H1 (cell line): ENCODE data around the gene F11R.
"Not testable (repeated sequence)": the region's sequence is repeated elsewhere in the genome, so short reads cannot be mapped to it uniquely, and the experiment has no call there.

Experiments
- KDM1A ChIP-seq: fragments of 200-600, 300-600 bp; sonication (generic); IDR thresholded peaks from 2 replicates; pipeline ENCODE4 v1.7.1; 2016; ENCODE audit warnings: mild to moderate bottlenecking, low read length, borderline replicate concordance
- RAD21 ChIP-seq, 2 experiments: IDR thresholded peaks in 1 of 2; conservative IDR thresholded peaks in 1 of 2; 2 replicates each; pipeline ENCODE4 v1.6.1; 2011; ENCODE audit warnings: low read depth in 2 of 2, low read length in 2 of 2, improper control_type of control experiment in 1 of 2, inconsistent platforms in 1 of 2, mild to moderate bottlenecking in 1 of 2, moderate library complexity in 1 of 2
- TF ChIP-seq, protein P1 (sequence below), 3 experiments: IDR thresholded peaks; 1 replicate in 2 of 3; 2 replicates in 1 of 3; pipeline versions ENCODE4 v1.5.1 to v1.6.1; 2011; ENCODE audit warnings: low read length in 3 of 3, mild to moderate bottlenecking in 3 of 3, inconsistent platforms in 2 of 3, low read depth in 1 of 3, moderate library complexity in 1 of 3; ENCODE audit not compliant: insufficient read depth in 1 of 3; ENCODE audit errors: control extremely low read depth in 1 of 3

DNA sequence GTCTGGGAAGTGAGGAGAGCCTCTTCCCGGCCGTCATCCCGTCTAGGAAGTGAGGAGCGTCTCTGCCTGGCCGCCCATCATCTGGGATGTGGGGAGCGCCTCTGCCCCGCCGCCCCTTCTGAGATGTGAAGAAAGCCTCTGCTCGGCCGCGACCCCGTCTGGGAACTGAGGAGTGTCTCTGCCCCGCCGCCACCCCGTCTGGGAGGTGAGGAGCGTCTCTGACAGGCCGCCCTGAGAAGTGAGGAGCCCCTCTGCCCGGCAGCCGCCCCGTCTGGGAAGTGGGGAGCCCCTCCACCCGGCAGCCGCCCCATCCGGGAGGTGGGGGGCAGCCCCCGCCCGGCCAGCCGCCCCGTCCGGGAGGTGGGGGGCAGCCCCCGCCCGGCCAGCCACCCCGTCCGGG, 8.5 kb upstream of the F11R start:
- TF ChIP-seq, protein P1, sequence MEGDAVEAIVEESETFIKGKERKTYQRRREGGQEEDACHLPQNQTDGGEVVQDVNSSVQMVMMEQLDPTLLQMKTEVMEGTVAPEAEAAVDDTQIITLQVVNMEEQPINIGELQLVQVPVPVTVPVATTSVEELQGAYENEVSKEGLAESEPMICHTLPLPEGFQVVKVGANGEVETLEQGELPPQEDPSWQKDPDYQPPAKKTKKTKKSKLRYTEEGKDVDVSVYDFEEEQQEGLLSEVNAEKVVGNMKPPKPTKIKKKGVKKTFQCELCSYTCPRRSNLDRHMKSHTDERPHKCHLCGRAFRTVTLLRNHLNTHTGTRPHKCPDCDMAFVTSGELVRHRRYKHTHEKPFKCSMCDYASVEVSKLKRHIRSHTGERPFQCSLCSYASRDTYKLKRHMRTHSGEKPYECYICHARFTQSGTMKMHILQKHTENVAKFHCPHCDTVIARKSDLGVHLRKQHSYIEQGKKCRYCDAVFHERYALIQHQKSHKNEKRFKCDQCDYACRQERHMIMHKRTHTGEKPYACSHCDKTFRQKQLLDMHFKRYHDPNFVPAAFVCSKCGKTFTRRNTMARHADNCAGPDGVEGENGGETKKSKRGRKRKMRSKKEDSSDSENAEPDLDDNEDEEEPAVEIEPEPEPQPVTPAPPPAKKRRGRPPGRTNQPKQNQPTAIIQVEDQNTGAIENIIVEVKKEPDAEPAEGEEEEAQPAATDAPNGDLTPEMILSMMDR (IDR thresholded peaks at IDR 0.05; ENCODE audit: control extremely low read depth in 1 of 3, insufficient read depth in 1 of 3, low read depth in 1 of 3, low read length in 3 of 3), result not testable (repeated sequence)
- not testable (repeated sequence) for TF ChIP-seq RAD21 (IDR thresholded peaks at IDR 0.05 in 1 of 2, conservative IDR thresholded peaks at IDR 0.05 in 1 of 2; ENCODE audit: low read depth in 2 of 2, low read length in 2 of 2); KDM1A
